ENCODE measurements around the gene RBM33. TPM values are rescaled to one million over a fixed set of nuclear protein-coding genes. Genes with fewer than 3 reads are reported as not detected.

Gene RBM33
- total and polyA plus RNA-seq, 2 of the 4 experiments (the other 2 are of a cell fraction), result 7.3 to 10.8 TPM

- intact Hi-C loops (cut with micrococcal nuclease), result no loop called here
- DNase-seq, result no peak
- Histone ChIP-seq H3K14ac (replicated peaks; ENCODE audit: low read depth, low read length) (no peak overlapping the region), H4K20me1 (ENCODE audit: insufficient read depth, low read length) (no peaks in the 10 kb centered on the region), H2AK5ac (ENCODE audit: low read depth, low read length) (no peak overlapping the region), H2BK20ac (ENCODE audit: low read depth, low read length) (no peak overlapping the region), H2BK120ac (ENCODE audit: low read depth, low read length) (no peak overlapping the region), H2BK15ac (ENCODE audit: low read depth, low read length) (no peak overlapping the region), H3K4me2 (ENCODE audit: low read depth, low read length) (no peak overlapping the region), H3K9ac (ENCODE audit: low read depth, low read length) (no peak overlapping the region), H4K5ac (ENCODE audit: low read depth, low read length) (no peak overlapping the region), H2AFZ (replicated peaks; ENCODE audit: low read length, poor library complexity) (no peak overlapping the region), H2AK9ac (replicated peaks; ENCODE audit: low read depth, low read length, poor library complexity) (no peak overlapping the region), H3K27ac (ENCODE audit: insufficient read depth, low read length) (no peak overlapping the region), H3K4me1 (ENCODE audit: control insufficient read depth, insufficient read depth, low read length) (peaks cover 7% of the 10 kb centered on the region; the same call in 1 of the 2 replicates), H3K56ac (ENCODE audit: extremely low read depth, insufficient read depth, low read length) (no peak overlapping the region), H3K79me1 (ENCODE audit: low read depth in 1 of 2, low read length in 2 of 2) (no peaks in the 10 kb centered on the region), H2BK5ac (ENCODE audit: low read depth, low read length, poor library complexity, severe bottlenecking) (no peak overlapping the region), H3K9me3 (ENCODE audit: control insufficient read depth, insufficient read depth, low read length) (no peaks in the 10 kb centered on the region), H3K4me3 (ENCODE audit: insufficient read depth, low read depth, low read length) (no peak overlapping the region), H3K23ac (ENCODE audit: low read depth, low read length) (no peak overlapping the region), H3K18ac (ENCODE audit: low read depth, low read length) (no peak overlapping the region), H3K27me3 (ENCODE audit: control insufficient read depth, insufficient read depth, low read length) (peaks cover 54% of the 10 kb centered on the region), H3K9me1 (ENCODE audit: insufficient read depth, low read length) (no peaks in the 10 kb centered on the region), H3K36me3 (ENCODE audit: control insufficient read depth, insufficient read depth, low read length) (no peaks in the 10 kb centered on the region), H3K4ac (ENCODE audit: low read depth, low read length) (no peak overlapping the region), H4K91ac (ENCODE audit: insufficient read depth, low read depth, low read length) (no peak overlapping the region), H4K8ac (ENCODE audit: low read depth in 2 of 2, low read length in 2 of 2) (no peak overlapping the region)
- ATAC-seq (ENCODE audit: low read depth), result no peak
- CTCF ChIA-PET, result no interaction called here
- in situ Hi-C loops (cut with MboI; ENCODE audit: low sequenced_read_pairs), result loop anchor here (5.0 to 25.0 kb wide), 2 partner anchors 837 to 1022 kb away; partner anchors contain the start of gene RNF32
- TF ChIP-seq MXI1 (IDR thresholded peaks at IDR 0.05; ENCODE audit: borderline replicate concordance, low read depth, low read length), result no peak
- TF ChIP-seq CHD1 (IDR thresholded peaks at IDR 0.05; ENCODE audit: low read depth, low read length), result no peak
- no peak for TF ChIP-seq BHLHE40 (IDR thresholded peaks at IDR 0.05; ENCODE audit: low read depth, low read length)
- TF ChIP-seq MAFK (IDR thresholded peaks at IDR 0.05; ENCODE audit: low read depth, low read length), result no peak
- TF ChIP-seq USF2 (IDR thresholded peaks at IDR 0.05; ENCODE audit: low read depth, low read length), result no peak
- no peak for TF ChIP-seq RAD21 (IDR thresholded peaks at IDR 0.05; ENCODE audit: low read length)
- TF ChIP-seq SMC3 (IDR thresholded peaks at IDR 0.05; ENCODE audit: low read depth, low read length), result no peak
- TF ChIP-seq ELK1 (IDR thresholded peaks at IDR 0.05; ENCODE audit: borderline replicate concordance, low read depth, low read length), result no peak
- TF ChIP-seq CEBPB (IDR thresholded peaks at IDR 0.05; ENCODE audit: low read depth, low read length), result no peak
- TF ChIP-seq FOS (IDR thresholded peaks at IDR 0.05; ENCODE audit: low read depth, low read length), result no peak
- no peak for TF ChIP-seq CTCF (conservative IDR thresholded peaks at IDR 0.05; ENCODE audit: low read depth, low read length)
- TF ChIP-seq POLR2A (IDR thresholded peaks at IDR 0.05; ENCODE audit: low read depth, low read length), result no peak
- TF ChIP-seq RFX5 (IDR thresholded peaks at IDR 0.05; ENCODE audit: low read depth, low read length), result no peak
- no peak for TF ChIP-seq RCOR1 (IDR thresholded peaks at IDR 0.05; ENCODE audit: insufficient replicate concordance, low read length)
- no peak for TF ChIP-seq MAZ (IDR thresholded peaks at IDR 0.05; ENCODE audit: borderline replicate concordance, low read depth, low read length)
- TF ChIP-seq NFE2L2 (IDR thresholded peaks at IDR 0.05; ENCODE audit: low read depth, low read length), result no peak
- no TSS peak for BruUV-seq (replicated peaks)
- POLR2A ChIA-PET (ENCODE audit: unreplicated experiment), result no interaction called here
- dilution Hi-C loops (cut with HindIII; ENCODE audit: low sequenced_read_pairs, unreplicated experiment), result no loop called here
- 87% methylated on average over 6 of the region's 11 CpGs; no CpG with 5 or more reads in 1 of the 2 experiments for WGBS, 2 experiments (ENCODE audit: extremely low coverage in 2 of 2, insufficient read length in 1 of 2)
Observed at GRCh38 chr7:155800301-155800700, 155.8 kb downstream of the RBM33 start.
